Urinary bladder (tissue), 4 donors: ENCODE measurements around the gene SLC22A23. TPM values are rescaled to one million over a fixed set of nuclear protein-coding genes. Genes with fewer than 3 reads are reported as not detected.
A peak's percentile ranks its signal among the peaks of the same experiment; 100 is the strongest.

Experiments
- DNase-seq: peaks from one replicate; pipeline ENCODE4 v3.0.0-alpha.2; 2015; ENCODE audit errors: extremely low spot score
- H3K27ac ChIP-seq: one replicate; pipeline ENCODE4 v1.5.1; 2013; ENCODE audit warnings: low read depth, mild to moderate bottlenecking, moderate library complexity
- H3K36me3 ChIP-seq: one replicate; pipeline ENCODE4 v1.6.1; 2013; ENCODE audit warnings: mild to moderate bottlenecking, moderate library complexity; ENCODE audit not compliant: insufficient read depth
- H3K4me1 ChIP-seq: one replicate; pipeline ENCODE4 v1.6.1; 2013; ENCODE audit warnings: mild to moderate bottlenecking, moderate library complexity; ENCODE audit not compliant: insufficient read depth
- H3K4me3 ChIP-seq: one replicate; pipeline ENCODE4 v1.5.1; 2013; ENCODE audit warnings: low read depth, low read length
- WGBS: extraction: QIAGEN DNeasy Blood & Tissue Kit; methylation state at CpG from one replicate; pipeline ENCODE4 v1.1.7; 2013; 5-methylcytosine and 5-hydroxymethylcytosine counted together
- polyA plus RNA-seq: library from polyadenylated mRNA; stranded (reverse); fragments of 200-250 nt; gene quantifications from one replicate; pipeline ENCODE4 v1.2.3, GENCODE V29; 2013
- total RNA-seq: library from RNA; depleted of rRNA; stranded (reverse); fragments of >200 nt; gene quantifications from one replicate; pipeline ENCODE4 v1.2.3, GENCODE V29; 2014
- donor health status: healthy with polysubstance abuse.
- donor health status: healthy.

Gene SLC22A23
- 6.6 TPM for total RNA-seq
- 4.9 TPM for polyA plus RNA-seq

- Histone ChIP-seq H3K27ac (peak within 1 kb of the TSS; percentile 16), H3K4me1 (no peaks in the 10 kb centered on the region), H3K36me3 (no peaks in the 10 kb centered on the region), H3K4me3 (peak within 1 kb of the TSS; percentile 80)
- WGBS = under 1% methylated on average over 97 of the region's 97 CpGs
- no peak for DNase-seq
Measured at GRCh38 chr6:3456898-3457709, at the start of gene SLC22A23. Gene SLC22A23, minus strand, starts transcription at chr6:3457050. Its CDS starts 491 bp downstream, at chr6:3456559.

GRCh38 chr6:3506200-3506599 is 49.4 kb upstream of the SLC22A23 start:
- WGBS = 71% methylated on average over 4 of the region's 4 CpGs
- Histone ChIP-seq H3K27ac (no peak overlapping the region), H3K36me3 (no peaks in the 10 kb centered on the region), H3K4me3 (no peak overlapping the region), H3K4me1 (no peaks in the 10 kb centered on the region)
- no peak for DNase-seq

- no peak for DNase-seq
- Histone ChIP-seq H3K36me3 (no peaks in the 10 kb centered on the region), H3K4me3 (no peak overlapping the region), H3K4me1 (peaks cover under 1% of the 10 kb centered on the region), H3K27ac (no peak overlapping the region)
- 86% methylated on average over 13 of the region's 13 CpGs for WGBS
Measured at GRCh38 chr6:3504938-3505805, 48.3 kb upstream of the SLC22A23 start.

GRCh38 chr6:3504354-3504753 is 47.5 kb upstream of the SLC22A23 start:
- DNase-seq = no peak
- Histone ChIP-seq H3K4me1 (peaks cover 2% of the 10 kb centered on the region), H3K36me3 (no peaks in the 10 kb centered on the region), H3K27ac (no peak overlapping the region), H3K4me3 (no peak overlapping the region)
- WGBS = 85% methylated on average over 5 of the region's 5 CpGs

- Histone ChIP-seq H3K36me3 (no peaks in the 10 kb centered on the region), H3K27ac (no peak overlapping the region), H3K4me3 (no peak overlapping the region), H3K4me1 (peaks cover 2% of the 10 kb centered on the region)
- DNase-seq = no peak
- 50% methylated on average over 6 of the region's 6 CpGs for WGBS
Measured at GRCh38 chr6:3501826-3502500, 45.1 kb upstream of the SLC22A23 start.

GRCh38 chr6:3500262-3501014 is 43.6 kb upstream of the SLC22A23 start:
- Histone ChIP-seq H3K4me3 (no peak overlapping the region), H3K36me3 (no peaks in the 10 kb centered on the region), H3K27ac (no peak overlapping the region), H3K4me1 (peaks cover 2% of the 10 kb centered on the region)
- 57% methylated on average over 7 of the region's 7 CpGs for WGBS
- DNase-seq = no peak

GRCh38 chr6:3499603-3500002 is 42.8 kb upstream of the SLC22A23 start:
- Histone ChIP-seq H3K36me3 (no peaks in the 10 kb centered on the region), H3K27ac (no peak overlapping the region), H3K4me3 (no peak overlapping the region), H3K4me1 (peaks cover 2% of the 10 kb centered on the region)
- no peak for DNase-seq
- 74% methylated on average over 1 of the region's 1 CpG for WGBS

- H3K27ac ChIP-seq = no peak overlapping the region
- no peak overlapping the region for H3K4me3 ChIP-seq
- peaks cover 2% of the 10 kb centered on the region for H3K4me1 ChIP-seq
- no peaks in the 10 kb centered on the region for H3K36me3 ChIP-seq
- WGBS = 88% methylated on average over 1 of the region's 1 CpG
- no peak for DNase-seq
Measured at GRCh38 chr6:3496395-3496794, 39.5 kb upstream of the SLC22A23 start.

GRCh38 chr6:3494391-3495100 is 37.7 kb upstream of the SLC22A23 start:
- DNase-seq = no peak
- Histone ChIP-seq H3K4me3 (no peak overlapping the region), H3K27ac (no peak overlapping the region), H3K4me1 (no peaks in the 10 kb centered on the region), H3K36me3 (no peaks in the 10 kb centered on the region)
- 81% methylated on average over 7 of the region's 7 CpGs for WGBS

- Histone ChIP-seq H3K36me3 (no peaks in the 10 kb centered on the region), H3K4me3 (no peak overlapping the region), H3K27ac (no peak overlapping the region), H3K4me1 (no peaks in the 10 kb centered on the region)
- 98% methylated on average over 2 of the region's 2 CpGs for WGBS
- no peak for DNase-seq
Measured at GRCh38 chr6:3490625-3490980, 33.8 kb upstream of the SLC22A23 start.

- Histone ChIP-seq H3K36me3 (no peaks in the 10 kb centered on the region), H3K4me3 (no peak overlapping the region), H3K4me1 (no peaks in the 10 kb centered on the region), H3K27ac (no peak overlapping the region)
- 87% methylated on average over 12 of the region's 12 CpGs for WGBS
- DNase-seq = no peak
Measured at GRCh38 chr6:3489961-3490624, 33.2 kb upstream of the SLC22A23 start.

GRCh38 chr6:3489027-3489757 is 32.3 kb upstream of the SLC22A23 start:
- Histone ChIP-seq H3K36me3 (no peaks in the 10 kb centered on the region), H3K4me3 (no peak overlapping the region), H3K4me1 (no peaks in the 10 kb centered on the region), H3K27ac (no peak overlapping the region)
- DNase-seq = no peak
- 76% methylated on average over 7 of the region's 7 CpGs for WGBS
